ENCODE results near the gene DNAJC15.

The DNAJC15 gene

GRCh38 chr13:43086181-43086580, 62.8 kb downstream of the DNAJC15 start:
- H3K9ac ChIP-seq (ENCODE audit: low read depth, low read length) = no peak overlapping the region
- H3K4me3 ChIP-seq (ENCODE audit: low read length) = no peak overlapping the region
- peaks cover 41% of the 10 kb centered on the region; the same call in 1 of the 2 replicates for H3K36me3 ChIP-seq (ENCODE audit: insufficient read depth, low read length)
- H3K4me1 ChIP-seq (ENCODE audit: insufficient read depth, low read length) = no peaks in the 10 kb centered on the region
- H3K9me3 ChIP-seq (ENCODE audit: insufficient read depth, low read depth, low read length) = peaks cover 4% of the 10 kb centered on the region; the same call in 1 of the 2 replicates
- H3K27me3 ChIP-seq (ENCODE audit: insufficient read depth, low read length) = no peaks in the 10 kb centered on the region
- no peak overlapping the region for H3K27ac ChIP-seq (ENCODE audit: low read depth, low read length)

- Histone ChIP-seq H3K9me3 (ENCODE audit: insufficient read depth, low read depth, low read length) (peaks cover 4% of the 10 kb centered on the region; the same call in 1 of the 2 replicates), H3K27ac (ENCODE audit: low read depth, low read length) (no peak overlapping the region), H3K4me3 (ENCODE audit: low read length) (no peak overlapping the region), H3K36me3 (ENCODE audit: insufficient read depth, low read length) (peaks cover 37% of the 10 kb centered on the region; the same call in 1 of the 2 replicates), H3K27me3 (ENCODE audit: insufficient read depth, low read length) (no peaks in the 10 kb centered on the region), H3K9ac (ENCODE audit: low read depth, low read length) (no peak overlapping the region), H3K4me1 (ENCODE audit: insufficient read depth, low read length) (no peaks in the 10 kb centered on the region)
- over 99% methylated on average over 4 of the region's 4 CpGs for WGBS
Observed at GRCh38 chr13:43088093-43088511, 64.7 kb downstream of the DNAJC15 start.

GRCh38 chr13:43089912-43090498, 66.6 kb downstream of the DNAJC15 start:
- peaks cover 4% of the 10 kb centered on the region; the same call in 1 of the 2 replicates for H3K9me3 ChIP-seq (ENCODE audit: insufficient read depth, low read depth, low read length)
- no peaks in the 10 kb centered on the region for H3K4me1 ChIP-seq (ENCODE audit: insufficient read depth, low read length)
- H3K4me3 ChIP-seq (ENCODE audit: low read length) = no peak overlapping the region
- H3K27ac ChIP-seq (ENCODE audit: low read depth, low read length) = no peak overlapping the region
- no CpG with 5 or more reads among the region's 1 CpG for WGBS
- no peak overlapping the region for H3K9ac ChIP-seq (ENCODE audit: low read depth, low read length)
- no peaks in the 10 kb centered on the region for H3K27me3 ChIP-seq (ENCODE audit: insufficient read depth, low read length)
- H3K36me3 ChIP-seq (ENCODE audit: insufficient read depth, low read length) = peaks cover 37% of the 10 kb centered on the region; the same call in 1 of the 2 replicates

- Histone ChIP-seq H3K9ac (ENCODE audit: low read depth, low read length) (no peak overlapping the region), H3K27ac (ENCODE audit: low read depth, low read length) (no peak overlapping the region), H3K4me1 (ENCODE audit: insufficient read depth, low read length) (no peaks in the 10 kb centered on the region), H3K36me3 (ENCODE audit: insufficient read depth, low read length) (peaks cover 5% of the 10 kb centered on the region; the same call in 1 of the 2 replicates), H3K9me3 (ENCODE audit: insufficient read depth, low read depth, low read length) (peaks cover 4% of the 10 kb centered on the region; the same call in 1 of the 2 replicates), H3K4me3 (ENCODE audit: low read length) (no peak overlapping the region), H3K27me3 (ENCODE audit: insufficient read depth, low read length) (no peaks in the 10 kb centered on the region)
- 75% methylated on average over 1 of the region's 1 CpG for WGBS
Observed at GRCh38 chr13:43094901-43095300, 71.5 kb downstream of the DNAJC15 start.

GRCh38 chr13:43095771-43096719, 72.7 kb downstream of the DNAJC15 start:
- Histone ChIP-seq H3K36me3 (ENCODE audit: insufficient read depth, low read length) (no peaks in the 10 kb centered on the region; the same call in 1 of the 2 replicates), H3K4me3 (ENCODE audit: low read length) (no peak overlapping the region), H3K27me3 (ENCODE audit: insufficient read depth, low read length) (no peaks in the 10 kb centered on the region), H3K9ac (ENCODE audit: low read depth, low read length) (no peak overlapping the region), H3K4me1 (ENCODE audit: insufficient read depth, low read length) (no peaks in the 10 kb centered on the region), H3K27ac (ENCODE audit: low read depth, low read length) (no peak overlapping the region), H3K9me3 (ENCODE audit: insufficient read depth, low read depth, low read length) (no peaks in the 10 kb centered on the region)
- WGBS = 92% methylated on average over 2 of the region's 2 CpGs

- no peaks in the 10 kb centered on the region for H3K4me1 ChIP-seq (ENCODE audit: insufficient read depth, low read length)
- H3K27ac ChIP-seq (ENCODE audit: low read depth, low read length) = no peak overlapping the region
- no peaks in the 10 kb centered on the region; the same call in 1 of the 2 replicates for H3K36me3 ChIP-seq (ENCODE audit: insufficient read depth, low read length)
- H3K27me3 ChIP-seq (ENCODE audit: insufficient read depth, low read length) = no peaks in the 10 kb centered on the region
- WGBS = 96% methylated on average over 2 of the region's 2 CpGs
- no peak overlapping the region for H3K9ac ChIP-seq (ENCODE audit: low read depth, low read length)
- no peaks in the 10 kb centered on the region for H3K9me3 ChIP-seq (ENCODE audit: insufficient read depth, low read depth, low read length)
- H3K4me3 ChIP-seq (ENCODE audit: low read length) = no peak overlapping the region
Observed at GRCh38 chr13:43100667-43101066, 77.3 kb downstream of the DNAJC15 start.

GRCh38 chr13:43102304-43102703, 78.9 kb downstream of the DNAJC15 start:
- no peaks in the 10 kb centered on the region for H3K4me1 ChIP-seq (ENCODE audit: insufficient read depth, low read length)
- H3K9ac ChIP-seq (ENCODE audit: low read depth, low read length) = no peak overlapping the region
- WGBS = 88% methylated on average over 3 of the region's 4 CpGs
- no peaks in the 10 kb centered on the region for H3K9me3 ChIP-seq (ENCODE audit: insufficient read depth, low read depth, low read length)
- H3K27me3 ChIP-seq (ENCODE audit: insufficient read depth, low read length) = no peaks in the 10 kb centered on the region
- H3K36me3 ChIP-seq (ENCODE audit: insufficient read depth, low read length) = no peaks in the 10 kb centered on the region
- H3K4me3 ChIP-seq (ENCODE audit: low read length) = no peak overlapping the region
- no peak overlapping the region for H3K27ac ChIP-seq (ENCODE audit: low read depth, low read length)

- Histone ChIP-seq H3K4me3 (ENCODE audit: low read length) (no peak overlapping the region), H3K4me1 (ENCODE audit: insufficient read depth, low read length) (no peaks in the 10 kb centered on the region), H3K36me3 (ENCODE audit: insufficient read depth, low read length) (peaks cover 9% of the 10 kb centered on the region), H3K27ac (ENCODE audit: low read depth, low read length) (no peak overlapping the region), H3K9ac (ENCODE audit: low read depth, low read length) (no peak overlapping the region), H3K27me3 (ENCODE audit: insufficient read depth, low read length) (no peaks in the 10 kb centered on the region), H3K9me3 (ENCODE audit: insufficient read depth, low read depth, low read length) (no peaks in the 10 kb centered on the region)
- 96% methylated on average over 2 of the region's 2 CpGs for WGBS
Observed at GRCh38 chr13:43107780-43108179, 84.4 kb downstream of the DNAJC15 start.

- Histone ChIP-seq H3K9ac (ENCODE audit: low read depth, low read length) (no peak overlapping the region), H3K4me3 (ENCODE audit: low read length) (no peak overlapping the region), H3K4me1 (ENCODE audit: insufficient read depth, low read length) (no peaks in the 10 kb centered on the region), H3K9me3 (ENCODE audit: insufficient read depth, low read depth, low read length) (no peaks in the 10 kb centered on the region), H3K27me3 (ENCODE audit: insufficient read depth, low read length) (no peaks in the 10 kb centered on the region), H3K27ac (ENCODE audit: low read depth, low read length) (no peak overlapping the region), H3K36me3 (ENCODE audit: insufficient read depth, low read length) (peaks cover 9% of the 10 kb centered on the region)
- 88% methylated on average over 5 of the region's 5 CpGs for WGBS
Observed at GRCh38 chr13:43110036-43110435, 86.7 kb downstream of the DNAJC15 start.

GRCh38 chr13:43110658-43111057, 87.3 kb downstream of the DNAJC15 start:
- H3K9me3 ChIP-seq (ENCODE audit: insufficient read depth, low read depth, low read length) = no peaks in the 10 kb centered on the region
- WGBS = 94% methylated on average over 2 of the region's 2 CpGs
- no peak overlapping the region for H3K4me3 ChIP-seq (ENCODE audit: low read length)
- H3K36me3 ChIP-seq (ENCODE audit: insufficient read depth, low read length) = peaks cover 9% of the 10 kb centered on the region
- no peaks in the 10 kb centered on the region for H3K27me3 ChIP-seq (ENCODE audit: insufficient read depth, low read length)
- no peak overlapping the region for H3K27ac ChIP-seq (ENCODE audit: low read depth, low read length)
- no peak overlapping the region for H3K9ac ChIP-seq (ENCODE audit: low read depth, low read length)
- H3K4me1 ChIP-seq (ENCODE audit: insufficient read depth, low read length) = no peaks in the 10 kb centered on the region

All from HUES64 (cell line).